22Rv1 (cell line): ENCODE measurements around the gene GXYLT2.
"Not testable (repeated sequence)": the region's sequence is repeated elsewhere in the genome, so short reads cannot be mapped to it uniquely, and the experiment has no call there.

ENCODE experiments used
- H3K27ac ChIP-seq: fragments of 450-650 bp; 2 replicates; pipeline ENCODE4 v1.5.1; 2017
- ZFX ChIP-seq: fragments of 450-650 bp; IDR thresholded peaks from 2 replicates; pipeline ENCODE4 v1.6.1; 2017; ENCODE audit warnings: antibody characterized with exemption, borderline replicate concordance
- TF ChIP-seq, protein P1 (sequence below): fragments of 450-650 bp; IDR thresholded peaks from 2 replicates; pipeline ENCODE4 v1.5.1; 2017; ENCODE audit warnings: mild to moderate bottlenecking

The GXYLT2 gene

GRCh38 chr3:72999951-73000350, 112.1 kb downstream of the GXYLT2 start:
- H3K27ac ChIP-seq, result no peak overlapping the region
- no peak for TF ChIP-seq ZFX
- TF ChIP-seq, protein P1, sequence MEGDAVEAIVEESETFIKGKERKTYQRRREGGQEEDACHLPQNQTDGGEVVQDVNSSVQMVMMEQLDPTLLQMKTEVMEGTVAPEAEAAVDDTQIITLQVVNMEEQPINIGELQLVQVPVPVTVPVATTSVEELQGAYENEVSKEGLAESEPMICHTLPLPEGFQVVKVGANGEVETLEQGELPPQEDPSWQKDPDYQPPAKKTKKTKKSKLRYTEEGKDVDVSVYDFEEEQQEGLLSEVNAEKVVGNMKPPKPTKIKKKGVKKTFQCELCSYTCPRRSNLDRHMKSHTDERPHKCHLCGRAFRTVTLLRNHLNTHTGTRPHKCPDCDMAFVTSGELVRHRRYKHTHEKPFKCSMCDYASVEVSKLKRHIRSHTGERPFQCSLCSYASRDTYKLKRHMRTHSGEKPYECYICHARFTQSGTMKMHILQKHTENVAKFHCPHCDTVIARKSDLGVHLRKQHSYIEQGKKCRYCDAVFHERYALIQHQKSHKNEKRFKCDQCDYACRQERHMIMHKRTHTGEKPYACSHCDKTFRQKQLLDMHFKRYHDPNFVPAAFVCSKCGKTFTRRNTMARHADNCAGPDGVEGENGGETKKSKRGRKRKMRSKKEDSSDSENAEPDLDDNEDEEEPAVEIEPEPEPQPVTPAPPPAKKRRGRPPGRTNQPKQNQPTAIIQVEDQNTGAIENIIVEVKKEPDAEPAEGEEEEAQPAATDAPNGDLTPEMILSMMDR, result no peak

- H3K27ac ChIP-seq, result not testable (repeated sequence)
Observed at GRCh38 chr3:73003050-73003449, 115.2 kb downstream of the GXYLT2 start.

DNA sequence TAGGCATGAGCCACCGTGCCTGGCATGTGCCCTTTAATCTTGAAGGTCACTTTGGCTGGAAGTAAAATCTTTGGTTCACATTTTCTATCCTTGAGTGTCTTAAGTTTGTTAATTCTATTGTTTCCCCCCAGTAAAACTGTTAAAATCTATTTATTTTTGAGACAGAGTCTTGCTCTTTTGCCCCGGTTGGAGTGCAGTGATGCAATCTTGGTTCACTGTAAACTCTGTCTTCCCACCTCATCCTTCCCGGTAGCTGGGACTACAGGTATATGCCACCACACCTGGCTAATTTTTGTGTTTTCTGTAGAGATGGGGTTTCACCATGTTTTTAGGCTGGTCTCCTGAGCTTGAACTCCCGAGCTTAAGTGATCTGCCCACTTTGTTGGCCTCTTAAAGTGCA, 116.5 kb downstream of the GXYLT2 start:
- H3K27ac ChIP-seq, result no peak overlapping the region
- TF ChIP-seq ZFX, result no peak
- TF ChIP-seq, protein P1, result no peak

DNA sequence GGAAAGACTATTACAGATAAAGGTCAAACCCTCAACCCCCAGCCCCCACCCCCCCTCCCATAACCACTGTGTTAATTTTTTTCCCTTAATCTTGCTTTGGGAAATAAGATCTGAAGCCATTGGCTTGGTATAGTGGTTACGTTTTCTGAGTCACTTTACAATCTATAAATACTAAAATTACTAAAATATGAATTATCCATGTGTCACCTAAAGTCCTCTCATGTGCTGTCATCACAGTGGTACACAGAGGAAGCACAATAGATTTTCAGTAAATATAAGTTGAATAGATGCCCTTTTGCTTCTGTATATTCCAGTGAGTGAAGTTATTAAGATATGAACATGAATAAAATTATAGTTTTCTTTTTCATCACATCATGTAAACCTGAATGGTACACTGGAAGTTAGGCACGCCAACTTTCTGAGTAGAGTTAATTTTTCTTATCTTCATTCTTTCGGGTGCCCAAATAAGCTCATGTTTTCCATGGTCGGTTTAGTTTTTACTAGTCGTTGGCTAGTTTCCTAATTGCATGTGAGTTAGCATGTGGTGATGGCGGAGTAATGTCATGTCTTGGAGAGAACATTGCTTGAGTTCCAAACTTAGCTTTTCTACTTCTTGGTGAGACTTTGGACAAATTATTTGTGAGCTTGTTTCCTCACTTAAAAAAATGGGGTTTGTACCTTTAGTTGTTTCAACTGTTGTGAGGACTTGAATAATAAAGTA, 120.3 kb downstream of the GXYLT2 start:
- TF ChIP-seq ZFX, result no peak
- TF ChIP-seq, protein P1, result no peak
- no peak overlapping the region for H3K27ac ChIP-seq

DNA sequence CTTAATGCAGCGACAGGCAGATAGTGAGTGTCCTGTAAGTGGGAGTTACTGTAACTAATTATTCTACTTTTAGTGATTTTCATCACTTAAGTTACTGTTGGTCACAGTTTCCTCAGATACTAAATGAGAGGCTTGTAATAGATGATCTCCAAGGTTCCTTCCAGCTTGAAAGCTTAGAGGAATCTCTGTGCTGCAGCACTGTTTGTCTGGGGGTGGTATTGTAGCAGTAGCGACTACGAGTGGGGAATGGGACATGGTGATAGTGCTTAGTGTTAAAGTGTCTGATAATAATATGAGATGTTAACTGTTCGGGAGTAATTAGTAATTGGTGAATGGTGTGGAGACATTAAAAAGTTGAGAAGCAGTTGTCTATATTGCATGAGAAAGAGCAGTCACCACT, 121.2 kb downstream of the GXYLT2 start:
- no peak for TF ChIP-seq ZFX
- TF ChIP-seq, protein P1, result no peak
- H3K27ac ChIP-seq, result no peak overlapping the region

GRCh38 chr3:73009750-73010149, 121.9 kb downstream of the GXYLT2 start:
- H3K27ac ChIP-seq, result no peak overlapping the region
- no peak for TF ChIP-seq ZFX
- TF ChIP-seq, protein P1, result no peak

DNA sequence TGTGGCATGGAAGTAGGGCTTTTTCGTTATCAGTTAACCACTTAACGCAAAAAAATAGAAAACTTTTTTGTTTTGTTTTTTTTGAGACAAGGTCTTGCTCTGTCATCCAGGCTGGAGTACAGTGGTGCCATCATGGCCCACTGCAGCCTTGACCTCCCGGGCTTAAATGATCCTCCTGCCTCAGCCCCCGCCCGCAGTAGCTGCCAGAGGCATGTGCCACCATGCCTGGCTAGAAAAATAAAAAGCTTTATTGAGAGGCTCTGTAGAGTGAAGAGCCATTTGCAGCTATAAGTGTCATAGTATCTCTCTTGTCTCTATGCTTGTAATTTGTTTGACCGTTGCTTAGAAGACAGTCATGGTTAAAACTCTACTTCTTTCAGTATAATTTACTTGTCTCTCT, 122.3 kb downstream of the GXYLT2 start:
- no peak overlapping the region for H3K27ac ChIP-seq
- TF ChIP-seq, protein P1, result no peak
- TF ChIP-seq ZFX, result no peak

DNA sequence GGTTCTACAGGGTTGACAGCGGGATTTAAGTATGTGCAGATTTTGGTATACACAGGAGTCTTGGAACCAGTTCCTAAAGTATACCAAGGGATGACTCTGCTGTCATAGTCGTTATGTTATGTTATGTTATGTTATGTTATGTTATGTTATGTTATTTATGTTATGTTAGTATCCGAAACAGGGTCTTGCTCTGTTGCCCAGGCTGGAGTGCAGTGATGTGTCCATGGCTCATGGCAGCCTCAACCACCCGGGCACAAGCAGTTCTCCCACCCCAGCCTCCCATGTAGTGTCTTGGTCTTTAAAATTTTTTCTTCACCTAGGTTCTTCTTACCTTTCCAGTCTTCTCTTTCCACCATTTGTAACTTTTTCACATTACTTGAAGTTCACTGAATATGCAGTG, 130.5 kb downstream of the GXYLT2 start:
- TF ChIP-seq, protein P1, result no peak
- no peak for TF ChIP-seq ZFX
- H3K27ac ChIP-seq, result no peak overlapping the region
